MM.1S (cell line): ENCODE measurements around the gene NLRP1.

ENCODE experiments used
- DNase-seq: peaks from one replicate; pipeline ENCODE4 v3.0.0-alpha.2; 2015
- H2AFZ ChIP-seq: fragments of 300-600 bp; sonication (generic); 2 replicates; pipeline ENCODE4 v1.6.0; 2016; ENCODE audit warnings: antibody characterized with exemption, low read length
- H3F3A ChIP-seq: fragments of 300-600 bp; sonication (generic); 2 replicates; pipeline ENCODE4 v1.6.1; 2016; ENCODE audit warnings: mild to moderate bottlenecking, antibody characterized with exemption, low read length, moderate library complexity, mixed read lengths; ENCODE audit not compliant: insufficient read depth
- H3K27ac ChIP-seq: fragments of 300-600 bp; sonication (generic); 2 replicates; pipeline ENCODE4 v1.5.1; 2016; ENCODE audit warnings: mild to moderate bottlenecking, low read length
- H3K27me3 ChIP-seq: fragments of 300-600 bp; sonication (generic); replicated peaks from 2 replicates; pipeline ENCODE4 v1.6.0; 2016; ENCODE audit warnings: low read length; ENCODE audit not compliant: insufficient read depth
- H3K36me3 ChIP-seq: fragments of 300-600 bp; sonication (generic); replicated peaks from 2 replicates; pipeline ENCODE4 v1.6.1; 2016; ENCODE audit warnings: mild to moderate bottlenecking, low read length, mixed read lengths; ENCODE audit not compliant: insufficient read depth
- H3K4me1 ChIP-seq: fragments of 300-600 bp; sonication (generic); 2 replicates; pipeline ENCODE4 v1.6.1; 2016; ENCODE audit warnings: low read length, mixed read lengths
- H3K4me2 ChIP-seq: fragments of 300-600 bp; sonication (generic); 2 replicates; pipeline ENCODE4 v1.6.0; 2016; ENCODE audit warnings: low read depth, low read length
- H3K4me3 ChIP-seq: fragments of 300-600 bp; sonication (generic); 2 replicates; pipeline ENCODE4 v1.5.1; 2016; ENCODE audit warnings: low read length, mixed read lengths
- H3K79me2 ChIP-seq: fragments of 300-600 bp; sonication (generic); 2 replicates; pipeline ENCODE4 v1.6.1; 2016; ENCODE audit warnings: mixed run types, low read length, mixed read lengths
- H3K9ac ChIP-seq: fragments of 300-600 bp; sonication (generic); 2 replicates; pipeline ENCODE4 v1.6.1; 2016; ENCODE audit warnings: low read length, mixed read lengths
- H3K9me2 ChIP-seq: fragments of 300-600 bp; sonication (generic); replicated peaks from 2 replicates; pipeline ENCODE4 v1.6.1; 2016; ENCODE audit warnings: mild to moderate bottlenecking, low read length, mixed read lengths; ENCODE audit not compliant: insufficient read depth
- H3K9me3 ChIP-seq: fragments of 300-600 bp; sonication (generic); replicated peaks from 2 replicates; pipeline ENCODE4 v1.6.1; 2016; ENCODE audit warnings: mild to moderate bottlenecking, low read length, mixed read lengths; ENCODE audit not compliant: insufficient read depth
- H4K20me1 ChIP-seq: fragments of 300-600 bp; sonication (generic); 2 replicates; pipeline ENCODE4 v1.6.1; 2016; ENCODE audit warnings: mild to moderate bottlenecking, low read length, moderate library complexity, mixed read lengths; ENCODE audit not compliant: insufficient read depth
- EZH2 ChIP-seq: fragments of 300-600 bp; sonication (generic); optimal IDR thresholded peaks from 2 replicates; pipeline ENCODE3; 2017; ENCODE audit warnings: low read depth, mild to moderate bottlenecking, antibody characterized with exemption, low read length, mixed read lengths
- EZH2phosphoT487 ChIP-seq: fragments of 300-600 bp; sonication (generic); IDR thresholded peaks from 2 replicates; pipeline ENCODE4 v1.6.1; 2018; ENCODE audit warnings: antibody characterized with exemption, low read length
- TF ChIP-seq, protein P1 (sequence below): fragments of 300-600 bp; sonication (generic); IDR thresholded peaks from 2 replicates; pipeline ENCODE4 v1.5.1; 2016; ENCODE audit warnings: antibody characterized with exemption, low read length, mixed read lengths

NLRP1 gene

GRCh38 chr17:5555254-5555653 lies 29.1 kb downstream of the NLRP1 start:
- Histone ChIP-seq H3K27me3 (no peaks in the 10 kb centered on the region), H3K9me2 (no peaks in the 10 kb centered on the region)

DNA sequence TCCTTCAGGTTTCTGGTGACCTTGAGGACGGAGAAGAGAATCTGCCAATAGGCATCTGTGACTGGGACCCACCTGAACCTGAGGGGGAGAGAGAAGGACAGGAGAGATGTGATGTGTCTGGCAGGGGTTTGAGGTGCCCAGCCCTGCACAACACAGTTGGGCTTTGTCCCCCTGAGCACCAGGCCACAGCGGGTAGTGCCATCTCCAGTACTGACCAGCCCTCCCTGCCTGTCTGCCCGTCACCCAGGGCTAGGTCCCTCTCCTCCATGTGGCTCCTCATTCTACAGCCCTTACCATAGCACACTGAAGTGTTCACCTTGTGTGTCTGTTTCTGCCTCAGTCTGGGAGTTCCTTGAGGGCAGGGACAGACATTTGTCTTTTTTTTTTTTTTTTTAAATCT lies 30.8 kb downstream of the NLRP1 start:
- no peak for DNase-seq
- Histone ChIP-seq H3K9me2 (no peaks in the 10 kb centered on the region), H2AFZ (no peak overlapping the region), H3K27me3 (no peaks in the 10 kb centered on the region), H3K79me2 (no peaks in the 10 kb centered on the region), H3K36me3 (no peaks in the 10 kb centered on the region), H4K20me1 (no peaks in the 10 kb centered on the region), H3K9ac (no peak overlapping the region), H3K27ac (no peak overlapping the region), H3K4me1 (peaks cover 25% of the 10 kb centered on the region), H3K4me2 (no peak overlapping the region), H3K9me3 (no peaks in the 10 kb centered on the region), H3K4me3 (no peak overlapping the region), H3F3A (peaks cover 9% of the 10 kb centered on the region; the same call in 1 of the 2 replicates)
- TF ChIP-seq EZH2 (no peak), EZH2phosphoT487 (no peak)
- TF ChIP-seq, protein P1, sequence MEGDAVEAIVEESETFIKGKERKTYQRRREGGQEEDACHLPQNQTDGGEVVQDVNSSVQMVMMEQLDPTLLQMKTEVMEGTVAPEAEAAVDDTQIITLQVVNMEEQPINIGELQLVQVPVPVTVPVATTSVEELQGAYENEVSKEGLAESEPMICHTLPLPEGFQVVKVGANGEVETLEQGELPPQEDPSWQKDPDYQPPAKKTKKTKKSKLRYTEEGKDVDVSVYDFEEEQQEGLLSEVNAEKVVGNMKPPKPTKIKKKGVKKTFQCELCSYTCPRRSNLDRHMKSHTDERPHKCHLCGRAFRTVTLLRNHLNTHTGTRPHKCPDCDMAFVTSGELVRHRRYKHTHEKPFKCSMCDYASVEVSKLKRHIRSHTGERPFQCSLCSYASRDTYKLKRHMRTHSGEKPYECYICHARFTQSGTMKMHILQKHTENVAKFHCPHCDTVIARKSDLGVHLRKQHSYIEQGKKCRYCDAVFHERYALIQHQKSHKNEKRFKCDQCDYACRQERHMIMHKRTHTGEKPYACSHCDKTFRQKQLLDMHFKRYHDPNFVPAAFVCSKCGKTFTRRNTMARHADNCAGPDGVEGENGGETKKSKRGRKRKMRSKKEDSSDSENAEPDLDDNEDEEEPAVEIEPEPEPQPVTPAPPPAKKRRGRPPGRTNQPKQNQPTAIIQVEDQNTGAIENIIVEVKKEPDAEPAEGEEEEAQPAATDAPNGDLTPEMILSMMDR = no peak

More at GRCh38 chr17:5555254-5555653, 29.1 kb downstream of the NLRP1 start:
- no peak overlapping the region for H3K9ac ChIP-seq
- TF ChIP-seq, protein P1 = no peak
- TF ChIP-seq EZH2phosphoT487 = no peak
- no peak for TF ChIP-seq EZH2
- no peaks in the 10 kb centered on the region for H4K20me1 ChIP-seq
- H3K4me3 ChIP-seq = no peak overlapping the region
- DNase-seq = no peak
- H3K9me3 ChIP-seq = no peaks in the 10 kb centered on the region
- no peak overlapping the region for H2AFZ ChIP-seq
- peaks cover 7% of the 10 kb centered on the region; the same call in 1 of the 2 replicates for H3K36me3 ChIP-seq
- H3K4me1 ChIP-seq = peaks cover 20% of the 10 kb centered on the region
- no peak overlapping the region for H3K4me2 ChIP-seq
- no peak overlapping the region for H3K27ac ChIP-seq
- H3K79me2 ChIP-seq = no peaks in the 10 kb centered on the region
- peaks cover 9% of the 10 kb centered on the region; the same call in 1 of the 2 replicates for H3F3A ChIP-seq

DNA sequence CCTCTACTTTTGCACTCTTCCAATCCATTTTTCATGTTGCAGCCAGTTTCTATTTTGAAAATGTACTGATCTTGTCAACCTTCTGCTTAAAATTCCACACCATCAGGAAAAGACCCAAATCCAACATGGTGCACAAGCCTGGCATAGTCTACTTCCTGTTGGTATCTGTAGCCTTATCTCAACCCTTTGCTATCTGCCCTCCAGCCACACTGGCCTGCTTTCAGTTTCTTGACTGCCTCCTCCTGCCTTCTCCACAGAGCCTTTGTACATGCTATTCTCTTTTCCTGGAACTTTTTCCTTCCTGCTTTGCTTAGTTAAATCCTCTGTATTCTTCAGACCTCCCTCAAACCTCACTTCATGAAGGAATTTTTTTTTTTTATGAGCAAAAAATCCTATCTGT lies 31.5 kb downstream of the NLRP1 start:
- H3K9me2 ChIP-seq = no peaks in the 10 kb centered on the region
- H3K4me1 ChIP-seq = peaks cover 25% of the 10 kb centered on the region
- no peaks in the 10 kb centered on the region for H3K9me3 ChIP-seq
- H4K20me1 ChIP-seq = no peaks in the 10 kb centered on the region
- no peaks in the 10 kb centered on the region for H3K36me3 ChIP-seq
- no peak overlapping the region for H3K27ac ChIP-seq
- no peaks in the 10 kb centered on the region for H3K79me2 ChIP-seq
- TF ChIP-seq EZH2phosphoT487 (no peak), EZH2 (no peak)
- no peak overlapping the region for H3K9ac ChIP-seq
- peaks cover 9% of the 10 kb centered on the region; the same call in 1 of the 2 replicates for H3F3A ChIP-seq
- no peak for DNase-seq
- no peaks in the 10 kb centered on the region for H3K27me3 ChIP-seq
- H2AFZ ChIP-seq = no peak overlapping the region
- H3K4me2 ChIP-seq = no peak overlapping the region
- no peak overlapping the region for H3K4me3 ChIP-seq
